DOHH2 (cell line): ENCODE measurements around the gene SLC26A1.

Source experiments
- H3F3A ChIP-seq: fragments of 200-600 bp; sonication (generic), shearing (Covaris generic); 2 replicates; pipeline ENCODE4 v1.6.0; 2016; ENCODE audit warnings: antibody characterized with exemption, mild to moderate bottlenecking; ENCODE audit not compliant: control insufficient read depth, insufficient read depth
- H3K27ac ChIP-seq: fragments of 200-600 bp; sonication (generic); 2 replicates; pipeline ENCODE4 v1.5.1; 2014; ENCODE audit warnings: low read depth, mild to moderate bottlenecking, low read length, moderate library complexity
- H3K27me3 ChIP-seq: fragments of 200-600 bp; sonication (generic); 2 replicates; pipeline ENCODE4 v1.6.1; 2014; ENCODE audit warnings: mild to moderate bottlenecking, low read length, mixed read lengths; ENCODE audit not compliant: control insufficient read depth
- H3K36me3 ChIP-seq: fragments of 200-600 bp; sonication (generic); 2 replicates; pipeline ENCODE4 v1.6.1; 2014; ENCODE audit warnings: mild to moderate bottlenecking, low read length, moderate library complexity, mixed read lengths; ENCODE audit not compliant: control insufficient read depth
- H3K4me1 ChIP-seq: fragments of 200-600 bp; sonication (generic); 2 replicates; pipeline ENCODE4 v1.6.1; 2014; ENCODE audit warnings: mild to moderate bottlenecking, low read length, mixed read lengths; ENCODE audit not compliant: control insufficient read depth
- H3K4me2 ChIP-seq: fragments of 200-600 bp; sonication (generic); 2 replicates; pipeline ENCODE4 v1.6.0; 2014; ENCODE audit warnings: mild to moderate bottlenecking, low read length, moderate library complexity
- H3K4me3 ChIP-seq: fragments of 200-600 bp; sonication (generic); 2 replicates; pipeline ENCODE4 v1.5.1; 2014; ENCODE audit warnings: mild to moderate bottlenecking, low read length, mixed read lengths
- H3K79me2 ChIP-seq: fragments of 200-600 bp; sonication (generic); 2 replicates; pipeline ENCODE4 v1.6.1; 2014; ENCODE audit warnings: mild to moderate bottlenecking, low read length, mixed read lengths; ENCODE audit not compliant: control insufficient read depth
- H3K9me2 ChIP-seq: fragments of 200-600 bp; sonication (generic); replicated peaks from 2 replicates; pipeline ENCODE4 v1.6.1; 2014; ENCODE audit warnings: mild to moderate bottlenecking, low read length, mixed read lengths; ENCODE audit not compliant: control insufficient read depth
- H3K9me3 ChIP-seq: fragments of 200-600 bp; sonication (generic); 2 replicates; pipeline ENCODE4 v1.6.1; 2014; ENCODE audit warnings: antibody characterized with exemption, low read length, mixed read lengths; ENCODE audit not compliant: control insufficient read depth, insufficient read depth
- H4K20me1 ChIP-seq: fragments of 200-600 bp; sonication (generic); 2 replicates; pipeline ENCODE4 v1.6.0; 2014; ENCODE audit warnings: low read depth, mild to moderate bottlenecking, antibody characterized with exemption, low read length, moderate library complexity; ENCODE audit not compliant: control insufficient read depth, insufficient read depth
- EZH2phosphoT487 ChIP-seq: fragments of 200-600 bp; sonication (generic); IDR thresholded peaks from 2 replicates; pipeline ENCODE4 v1.6.1; 2017; ENCODE audit warnings: borderline replicate concordance, mild to moderate bottlenecking, antibody characterized with exemption, low read length, moderate library complexity, mixed read lengths
- TF ChIP-seq, protein P1 (sequence below): fragments of 200-600 bp; sonication (generic); IDR thresholded peaks from one replicate; pipeline ENCODE4 v1.5.1; 2014; ENCODE audit warnings: antibody characterized with exemption, mild to moderate bottlenecking, low read depth, low read length; ENCODE audit not compliant: poor library complexity, severe bottlenecking

Gene SLC26A1

GRCh38 chr4:1022739-1023066, 29.5 kb upstream of the SLC26A1 start:
- no peaks in the 10 kb centered on the region for H3K27me3 ChIP-seq
- H3K79me2 ChIP-seq, result no peaks in the 10 kb centered on the region
- H3K4me2 ChIP-seq, result no peak overlapping the region
- peaks cover 27% of the 10 kb centered on the region for H3K4me1 ChIP-seq
- no peak overlapping the region for H3K4me3 ChIP-seq
- no peaks in the 10 kb centered on the region for H3K36me3 ChIP-seq
- no peaks in the 10 kb centered on the region for H4K20me1 ChIP-seq
- no peak overlapping the region for H3K27ac ChIP-seq
- TF ChIP-seq, protein P1, sequence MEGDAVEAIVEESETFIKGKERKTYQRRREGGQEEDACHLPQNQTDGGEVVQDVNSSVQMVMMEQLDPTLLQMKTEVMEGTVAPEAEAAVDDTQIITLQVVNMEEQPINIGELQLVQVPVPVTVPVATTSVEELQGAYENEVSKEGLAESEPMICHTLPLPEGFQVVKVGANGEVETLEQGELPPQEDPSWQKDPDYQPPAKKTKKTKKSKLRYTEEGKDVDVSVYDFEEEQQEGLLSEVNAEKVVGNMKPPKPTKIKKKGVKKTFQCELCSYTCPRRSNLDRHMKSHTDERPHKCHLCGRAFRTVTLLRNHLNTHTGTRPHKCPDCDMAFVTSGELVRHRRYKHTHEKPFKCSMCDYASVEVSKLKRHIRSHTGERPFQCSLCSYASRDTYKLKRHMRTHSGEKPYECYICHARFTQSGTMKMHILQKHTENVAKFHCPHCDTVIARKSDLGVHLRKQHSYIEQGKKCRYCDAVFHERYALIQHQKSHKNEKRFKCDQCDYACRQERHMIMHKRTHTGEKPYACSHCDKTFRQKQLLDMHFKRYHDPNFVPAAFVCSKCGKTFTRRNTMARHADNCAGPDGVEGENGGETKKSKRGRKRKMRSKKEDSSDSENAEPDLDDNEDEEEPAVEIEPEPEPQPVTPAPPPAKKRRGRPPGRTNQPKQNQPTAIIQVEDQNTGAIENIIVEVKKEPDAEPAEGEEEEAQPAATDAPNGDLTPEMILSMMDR, result no peak
- no peak for TF ChIP-seq EZH2phosphoT487
- peaks cover 4% of the 10 kb centered on the region; the same call in 1 of the 2 replicates for H3F3A ChIP-seq
- H3K9me2 ChIP-seq, result no peaks in the 10 kb centered on the region
- H3K9me3 ChIP-seq, result no peaks in the 10 kb centered on the region

GRCh38 chr4:1022051-1022738, 29.0 kb upstream of the SLC26A1 start:
- peaks cover 4% of the 10 kb centered on the region; the same call in 1 of the 2 replicates for H3F3A ChIP-seq
- H3K36me3 ChIP-seq, result no peaks in the 10 kb centered on the region
- H4K20me1 ChIP-seq, result no peaks in the 10 kb centered on the region
- H3K4me1 ChIP-seq, result peaks cover 27% of the 10 kb centered on the region
- no peak for TF ChIP-seq EZH2phosphoT487
- TF ChIP-seq, protein P1, result no peak
- H3K27ac ChIP-seq, result no peak overlapping the region
- no peaks in the 10 kb centered on the region for H3K9me3 ChIP-seq
- no peak overlapping the region for H3K4me3 ChIP-seq
- no peaks in the 10 kb centered on the region for H3K27me3 ChIP-seq
- H3K4me2 ChIP-seq, result no peak overlapping the region
- H3K9me2 ChIP-seq, result no peaks in the 10 kb centered on the region
- H3K79me2 ChIP-seq, result no peaks in the 10 kb centered on the region

- Histone ChIP-seq H3K4me3 (no peak overlapping the region), H3K9me3 (no peaks in the 10 kb centered on the region), H3K36me3 (no peaks in the 10 kb centered on the region), H3F3A (peaks cover 1% of the 10 kb centered on the region; the same call in 1 of the 2 replicates), H3K4me1 (peaks cover 23% of the 10 kb centered on the region), H4K20me1 (no peaks in the 10 kb centered on the region), H3K79me2 (no peaks in the 10 kb centered on the region), H3K27me3 (no peaks in the 10 kb centered on the region), H3K27ac (no peak overlapping the region), H3K4me2 (no peak overlapping the region), H3K9me2 (no peaks in the 10 kb centered on the region)
- TF ChIP-seq, protein P1, result no peak
- TF ChIP-seq EZH2phosphoT487, result no peak
Observed at GRCh38 chr4:1021386-1022050, 28.3 kb upstream of the SLC26A1 start.
